OCI-LY3 (cell line): Measurements from ENCODE around the gene BCAT1.

ENCODE experiments used
- CTCF ChIP-seq: fragments of 200-600, 300-600 bp; sonication (generic); IDR thresholded peaks from 2 replicates; pipeline ENCODE4 v1.5.1; 2014; ENCODE audit warnings: antibody characterized with exemption, low read length, low read depth
- EZH2phosphoT487 ChIP-seq: fragments of 200-600 bp; shearing (Covaris generic); IDR thresholded peaks from 2 replicates; pipeline ENCODE4 v1.6.1; 2018; ENCODE audit warnings: antibody characterized with exemption, mixed run types, low read depth

GRCh38 chr12:24993793-24994192 is 44.9 kb upstream of the BCAT1 start:
- TF ChIP-seq CTCF (no peak), EZH2phosphoT487 (no peak)
